Measurements from ENCODE around the gene ERICH3.

The ERICH3 gene

GRCh38 chr1:74586253-74586897 is 87.2 kb downstream of the ERICH3 start:
- no peak for TF ChIP-seq CTCF (IDR thresholded peaks at IDR 0.05; ENCODE audit: insufficient read depth, low read length, poor library complexity, severe bottlenecking)
- DNase-seq (ENCODE audit: extremely low read depth, insufficient read length), result no peak
- Histone ChIP-seq H3K4me3 (replicated peaks; ENCODE audit: low read depth, low read length) (no peak overlapping the region), H3K27me3 (replicated peaks; ENCODE audit: control insufficient read depth, insufficient read depth, low read length) (no peaks in the 10 kb centered on the region; the same call in 1 of the 2 replicates), H3K36me3 (ENCODE audit: control insufficient read depth, insufficient read depth, low read length) (no peaks in the 10 kb centered on the region)

- Histone ChIP-seq H3K36me3 (ENCODE audit: control insufficient read depth, insufficient read depth, low read length) (no peaks in the 10 kb centered on the region), H3K27me3 (replicated peaks; ENCODE audit: control insufficient read depth, insufficient read depth, low read length) (no peaks in the 10 kb centered on the region), H3K4me3 (replicated peaks; ENCODE audit: low read depth, low read length) (no peak overlapping the region)
- DNase-seq (ENCODE audit: extremely low read depth, insufficient read length), result no peak
- no peak for TF ChIP-seq CTCF (IDR thresholded peaks at IDR 0.05; ENCODE audit: insufficient read depth, low read length, poor library complexity, severe bottlenecking)
Measured at GRCh38 chr1:74584185-74584584, 89.4 kb downstream of the ERICH3 start.

GRCh38 chr1:74583397-74583796 is 90.2 kb downstream of the ERICH3 start:
- Histone ChIP-seq H3K27me3 (replicated peaks; ENCODE audit: control insufficient read depth, insufficient read depth, low read length) (no peaks in the 10 kb centered on the region), H3K36me3 (ENCODE audit: control insufficient read depth, insufficient read depth, low read length) (no peaks in the 10 kb centered on the region), H3K4me3 (replicated peaks; ENCODE audit: low read depth, low read length) (no peak overlapping the region)
- no peak for DNase-seq (ENCODE audit: extremely low read depth, insufficient read length)
- no peak for TF ChIP-seq CTCF (IDR thresholded peaks at IDR 0.05; ENCODE audit: insufficient read depth, low read length, poor library complexity, severe bottlenecking)

GRCh38 chr1:74579425-74579824 is 94.2 kb downstream of the ERICH3 start:
- no peak for TF ChIP-seq CTCF (IDR thresholded peaks at IDR 0.05; ENCODE audit: insufficient read depth, low read length, poor library complexity, severe bottlenecking)
- Histone ChIP-seq H3K4me3 (replicated peaks; ENCODE audit: low read depth, low read length) (no peak overlapping the region), H3K27me3 (replicated peaks; ENCODE audit: control insufficient read depth, insufficient read depth, low read length) (no peaks in the 10 kb centered on the region), H3K36me3 (ENCODE audit: control insufficient read depth, insufficient read depth, low read length) (no peaks in the 10 kb centered on the region)
- DNase-seq (ENCODE audit: extremely low read depth, insufficient read length), result peak; percentile 41

- no peak overlapping the region for H3K4me3 ChIP-seq (replicated peaks; ENCODE audit: low read depth, low read length)
- no peak for DNase-seq (ENCODE audit: extremely low read depth, insufficient read length)
- no peaks in the 10 kb centered on the region for H3K27me3 ChIP-seq (replicated peaks; ENCODE audit: control insufficient read depth, insufficient read depth, low read length)
- no peak for TF ChIP-seq CTCF (IDR thresholded peaks at IDR 0.05; ENCODE audit: insufficient read depth, low read length, poor library complexity, severe bottlenecking)
- H3K36me3 ChIP-seq (ENCODE audit: control insufficient read depth, insufficient read depth, low read length), result no peaks in the 10 kb centered on the region
Measured at GRCh38 chr1:74578101-74578500, 95.5 kb downstream of the ERICH3 start.

- H3K36me3 ChIP-seq (ENCODE audit: control insufficient read depth, insufficient read depth, low read length), result no peaks in the 10 kb centered on the region
- no peak overlapping the region for H3K4me3 ChIP-seq (replicated peaks; ENCODE audit: low read depth, low read length)
- no peak for TF ChIP-seq CTCF (IDR thresholded peaks at IDR 0.05; ENCODE audit: insufficient read depth, low read length, poor library complexity, severe bottlenecking)
- DNase-seq (ENCODE audit: extremely low read depth, insufficient read length), result no peak
- H3K27me3 ChIP-seq (replicated peaks; ENCODE audit: control insufficient read depth, insufficient read depth, low read length), result peaks cover 2% of the 10 kb centered on the region; the same call in 1 of the 2 replicates
Measured at GRCh38 chr1:74571891-74572290, 101.7 kb downstream of the ERICH3 start.
